GM21723 (cell line): Measurements from ENCODE around the gene EXOC2.
"Not testable (repeated sequence)": the region's sequence is repeated elsewhere in the genome, so short reads cannot be mapped to it uniquely, and the experiment has no call there.

ENCODE experiments used
- ATAC-seq: cut with Tn5 transposase; IDR thresholded peaks from one replicate; pipeline ENCODE4 v1.9.1; 2021; ENCODE audit warnings: mild to moderate bottlenecking, moderate library complexity; ENCODE audit not compliant: unreplicated experiment

EXOC2 gene

DNA sequence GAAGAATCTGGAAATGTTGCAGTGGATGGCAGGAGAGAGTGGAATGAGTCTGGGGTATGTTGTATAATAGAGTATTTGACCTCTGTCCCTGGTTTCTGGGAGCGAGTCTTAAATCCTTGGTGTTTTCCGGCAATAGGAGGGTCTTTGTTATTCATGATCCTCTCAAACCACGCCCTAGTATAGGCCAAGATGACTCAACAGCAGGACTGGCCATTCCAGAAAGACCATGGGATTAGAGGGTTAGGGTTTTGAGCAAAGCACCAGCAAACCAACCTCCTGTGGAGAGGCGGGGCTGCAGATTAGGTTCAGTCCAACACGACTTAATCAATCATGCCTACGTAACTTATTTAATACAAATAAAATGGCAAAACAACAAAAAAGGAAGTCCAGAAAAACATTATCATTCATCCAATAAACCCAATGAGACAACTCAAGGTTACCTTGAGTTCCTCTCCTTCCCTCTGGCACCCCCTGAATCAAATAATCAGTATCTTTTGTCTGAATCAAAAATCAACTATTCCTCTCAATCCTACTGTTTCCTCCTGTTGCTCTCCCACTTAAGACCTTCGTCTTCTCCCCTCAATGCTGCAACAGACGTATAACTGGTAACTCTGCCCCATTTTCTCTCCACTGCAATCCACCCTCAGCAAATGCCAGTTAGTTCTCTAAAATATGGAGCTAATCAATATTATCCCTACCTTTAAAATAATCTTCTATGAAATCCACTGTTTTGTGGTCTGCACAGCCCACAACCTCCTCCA lies 51.5 kb downstream of the EXOC2 start:
- no peak for ATAC-seq

DNA sequence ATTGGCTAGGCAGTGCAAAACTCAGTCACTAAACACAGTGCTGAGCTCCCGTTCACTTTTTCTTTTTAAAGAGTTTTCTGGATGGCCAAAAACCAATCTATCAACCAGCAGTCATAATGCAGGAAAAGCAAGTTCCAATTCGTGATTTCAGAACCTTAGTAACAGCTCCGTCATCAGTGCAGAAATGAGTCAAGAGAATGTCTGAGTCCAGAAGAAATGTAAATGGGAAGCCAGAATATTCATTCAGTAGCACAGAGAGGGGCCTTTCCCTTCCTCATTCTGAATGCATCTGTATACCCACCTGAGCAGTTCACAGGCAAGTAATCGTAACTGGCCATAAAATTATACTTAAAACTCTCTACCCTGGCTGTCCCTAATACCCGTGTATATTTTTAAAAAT lies 56.5 kb downstream of the EXOC2 start:
- ATAC-seq, result peak; percentile 91

DNA sequence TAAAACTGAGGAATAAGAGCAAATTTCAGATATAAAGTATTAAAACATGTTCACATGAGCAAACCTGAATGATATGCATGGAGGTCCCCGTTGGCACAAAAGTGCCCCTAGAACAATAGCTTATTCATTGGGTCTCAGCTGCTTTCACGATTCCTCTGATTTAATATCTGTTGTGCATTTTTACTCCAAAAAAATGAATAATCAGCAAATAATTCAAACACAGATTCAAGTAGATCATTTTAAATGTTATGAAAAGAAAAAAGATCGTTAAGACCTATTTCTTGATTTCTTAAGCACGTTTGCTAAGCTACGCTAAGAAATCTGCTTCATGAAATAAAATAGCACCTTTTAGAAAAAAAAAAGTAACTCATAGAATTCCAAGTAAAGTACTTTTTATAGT lies 57.7 kb downstream of the EXOC2 start:
- no peak for ATAC-seq

DNA sequence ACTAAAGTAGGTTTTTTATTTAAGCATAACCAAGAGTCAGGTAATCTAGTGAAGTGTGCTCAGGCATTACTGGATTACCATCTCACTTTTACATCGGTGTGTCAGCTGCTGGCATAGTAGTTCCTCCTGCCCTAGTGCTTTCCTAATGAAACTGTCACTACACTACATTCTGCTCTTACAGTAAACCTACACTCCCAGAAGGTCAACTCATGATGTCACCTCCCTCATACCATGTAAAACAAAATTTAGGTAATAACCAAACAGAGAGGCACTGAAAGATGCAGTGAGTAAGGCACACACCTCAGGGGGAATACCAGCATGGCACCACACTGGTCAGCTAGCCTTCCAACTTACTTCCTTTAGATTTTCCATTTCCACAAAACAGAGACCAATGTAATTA lies 59.3 kb downstream of the EXOC2 start:
- no peak for ATAC-seq

DNA sequence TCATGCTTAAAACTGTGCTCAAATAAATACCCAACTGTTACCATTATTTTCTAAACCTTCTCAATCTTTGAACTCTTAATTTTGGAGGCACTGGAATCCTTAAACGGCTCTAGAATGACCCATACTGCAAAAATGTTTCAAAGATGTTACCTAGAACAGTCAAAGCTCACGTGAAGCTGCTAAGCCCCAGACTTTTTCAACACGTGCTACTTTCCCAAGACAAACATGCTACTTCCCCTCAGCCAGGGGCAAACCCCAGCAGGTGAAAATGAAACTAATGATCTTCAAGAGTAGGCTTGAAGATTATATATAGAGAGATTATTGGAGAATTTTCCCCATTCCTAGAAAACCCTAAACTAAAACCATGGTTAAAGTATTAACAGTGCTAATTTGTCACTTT lies 64.2 kb downstream of the EXOC2 start:
- no peak for ATAC-seq

DNA sequence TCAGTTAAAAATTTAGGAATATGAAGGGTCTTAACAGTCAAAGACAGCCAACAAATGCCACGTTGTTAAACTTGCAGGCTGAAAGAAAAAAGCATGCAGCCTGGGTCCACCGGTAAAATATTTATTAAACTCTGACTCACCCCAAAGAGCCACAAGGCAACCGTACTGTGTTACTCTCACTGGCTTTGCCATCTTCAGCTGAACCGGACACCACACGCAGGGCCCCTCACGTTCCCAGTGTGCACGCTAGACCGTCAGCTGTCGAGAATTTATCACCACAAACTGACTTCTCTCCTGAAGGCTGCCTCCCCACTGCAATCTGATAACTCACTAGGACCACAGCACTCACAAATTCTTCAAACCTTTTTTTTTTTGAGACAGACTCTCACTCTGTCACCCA lies 66.7 kb downstream of the EXOC2 start:
- no peak for ATAC-seq

DNA sequence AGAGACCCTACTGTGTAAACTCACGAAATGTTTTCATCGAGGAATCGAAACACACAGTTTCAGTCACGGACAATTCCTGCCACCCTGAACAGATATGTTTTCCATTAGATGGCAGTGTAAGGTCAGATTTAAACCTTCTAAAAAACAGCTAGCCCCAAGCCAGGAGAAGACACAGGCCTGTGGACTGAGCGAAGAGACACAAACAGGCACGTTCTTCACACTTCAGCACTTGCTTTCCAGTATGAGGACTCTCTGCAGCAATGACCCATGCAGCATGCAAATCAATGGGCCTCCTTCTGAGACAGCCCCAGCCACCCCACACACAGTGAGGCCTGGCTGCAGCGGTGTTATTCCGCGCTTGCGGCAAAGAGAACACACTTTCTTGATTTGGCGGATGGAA lies 68.0 kb downstream of the EXOC2 start:
- no peak for ATAC-seq

DNA sequence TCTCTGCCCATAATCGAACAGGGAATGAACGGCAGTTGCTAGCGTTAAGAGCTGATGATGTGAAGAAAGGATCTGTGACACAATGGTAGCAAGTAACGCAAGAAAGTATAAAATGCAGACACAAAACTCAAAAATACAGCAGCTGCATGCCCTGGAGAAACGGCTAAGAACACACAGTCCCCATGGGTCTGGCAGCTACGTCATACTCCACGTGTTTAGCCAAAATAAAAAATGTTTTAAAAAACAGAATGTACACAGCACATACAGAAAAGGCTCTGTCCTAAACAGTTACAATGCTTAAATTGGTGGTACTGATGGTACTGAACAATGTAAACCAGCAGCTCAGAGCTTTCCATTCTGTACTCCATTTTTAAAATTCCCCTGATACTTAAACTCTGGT lies 70.5 kb downstream of the EXOC2 start:
- ATAC-seq, result no peak

DNA sequence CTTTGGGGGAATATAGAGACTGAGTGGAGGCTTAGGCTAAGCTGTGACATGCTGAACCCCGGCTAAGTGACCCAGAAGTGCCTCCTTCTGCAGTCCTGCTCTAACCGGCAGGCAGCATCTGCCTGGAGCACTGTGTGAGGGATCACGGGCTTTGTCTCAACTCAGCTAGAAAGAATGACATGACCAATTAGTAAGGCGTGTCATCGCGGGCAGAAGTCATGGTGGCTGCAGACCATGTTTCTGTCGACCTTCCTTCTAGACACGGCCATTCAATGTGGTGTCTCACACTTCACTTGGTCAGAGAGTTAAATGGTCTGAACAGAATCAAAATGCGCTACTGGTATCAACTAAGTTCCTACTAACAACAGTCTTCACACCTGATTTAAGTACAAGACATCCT lies 71.0 kb downstream of the EXOC2 start:
- ATAC-seq, result no peak

DNA sequence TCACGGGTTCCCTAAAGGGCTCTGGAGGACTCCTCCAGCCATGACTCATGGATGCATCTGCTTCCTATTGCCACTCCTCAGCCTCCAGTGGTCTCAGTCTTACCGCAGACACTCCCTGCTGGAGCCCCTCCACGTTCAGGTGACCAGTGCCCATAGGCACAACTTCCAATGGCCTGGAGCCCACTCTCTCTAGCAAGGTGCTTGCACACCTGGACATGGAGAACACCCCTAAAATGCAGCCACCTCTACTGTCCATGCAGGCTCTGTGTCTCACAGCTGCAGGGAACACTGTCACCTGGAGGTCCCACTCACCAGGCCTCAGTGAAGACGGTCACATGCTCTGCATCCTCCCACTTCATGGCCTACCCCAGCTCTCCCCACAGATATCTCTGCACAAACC lies 72.0 kb downstream of the EXOC2 start:
- no peak for ATAC-seq

DNA sequence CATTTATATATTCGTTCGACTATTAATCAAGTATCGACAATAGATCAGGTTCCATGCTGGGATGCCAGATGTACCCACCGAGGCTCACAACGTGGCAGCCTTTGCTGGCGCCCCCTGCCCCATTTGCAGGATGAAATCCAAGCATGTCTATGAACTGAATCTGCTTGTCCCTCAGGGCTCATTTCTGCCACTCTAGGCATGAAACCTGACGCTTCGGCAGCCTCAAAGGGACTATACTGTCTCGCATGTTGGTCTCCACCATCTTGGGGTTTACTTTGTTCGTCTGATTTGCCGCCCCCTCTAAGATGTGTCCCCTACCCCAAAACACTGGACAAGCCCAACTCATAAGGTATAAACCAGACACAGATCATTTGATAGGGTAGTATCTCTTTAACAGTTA lies 72.8 kb downstream of the EXOC2 start:
- ATAC-seq, result no peak

DNA sequence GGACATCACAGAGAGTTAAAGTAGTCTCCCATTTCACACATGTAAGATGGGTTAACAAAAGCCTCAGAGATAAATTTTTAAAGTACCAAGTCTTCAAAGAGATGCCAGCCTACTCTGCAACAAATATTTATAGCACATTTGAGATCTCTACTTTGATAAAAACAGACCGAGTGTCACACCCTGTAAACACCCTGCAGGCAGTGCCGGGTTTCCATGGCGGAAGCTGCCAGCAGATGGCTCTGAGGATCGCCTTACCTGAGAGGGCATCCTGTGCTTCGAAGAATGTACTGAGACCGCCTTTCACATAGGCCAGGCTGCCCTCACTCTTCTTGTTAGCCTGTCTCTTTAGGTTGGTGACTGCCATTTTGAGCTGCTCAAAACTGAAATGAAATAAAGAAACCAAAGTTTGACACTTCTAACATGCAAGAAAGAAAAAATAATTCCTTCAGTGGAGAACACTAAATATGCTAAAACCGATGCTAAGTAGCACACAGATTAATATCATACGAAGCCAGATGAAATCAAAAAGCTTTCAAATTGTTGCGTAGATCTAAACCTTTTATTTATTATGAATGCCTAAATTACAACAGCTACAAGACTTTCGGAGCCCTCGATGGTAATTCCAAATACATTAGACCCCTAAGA lies 75.4 kb downstream of the EXOC2 start:
- ATAC-seq, result no peak

DNA sequence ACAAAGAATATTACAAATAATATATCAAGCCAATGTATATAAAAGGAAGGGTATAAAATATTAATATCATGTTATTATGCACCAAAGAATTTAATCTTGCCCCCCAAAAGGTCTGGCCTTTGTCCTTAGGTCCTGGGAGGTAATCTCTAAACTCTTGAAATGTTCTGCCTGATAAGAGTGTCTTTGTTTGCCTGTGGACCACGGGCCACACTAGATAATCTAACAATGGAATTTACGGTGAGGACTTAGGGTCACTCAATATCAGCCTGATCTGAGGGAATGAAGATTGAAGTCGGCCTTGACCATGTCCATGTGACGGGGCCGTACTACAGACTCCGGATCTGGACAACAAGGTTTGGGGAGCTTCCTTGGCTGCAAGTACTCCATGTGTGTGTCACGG lies 79.0 kb downstream of the EXOC2 start:
- ATAC-seq, result no peak

DNA sequence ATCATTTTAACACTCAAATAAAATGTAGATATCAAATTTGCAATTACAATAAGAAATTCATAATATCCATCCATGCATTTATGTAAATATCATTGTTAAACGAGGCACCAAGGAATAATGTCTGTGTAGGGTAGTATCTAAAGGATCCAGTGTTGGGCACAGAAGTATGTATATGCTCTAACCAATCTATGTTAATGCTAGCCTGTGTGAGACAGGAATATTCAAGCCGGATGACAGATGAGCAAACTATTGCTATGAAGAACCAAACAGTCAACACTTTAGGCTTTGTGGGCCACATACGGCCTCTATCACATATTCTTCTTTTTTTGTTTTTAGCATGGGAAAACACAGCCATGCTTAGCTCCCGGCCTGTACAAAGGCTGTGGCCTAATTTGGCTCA lies 81.0 kb downstream of the EXOC2 start:
- no peak for ATAC-seq

DNA sequence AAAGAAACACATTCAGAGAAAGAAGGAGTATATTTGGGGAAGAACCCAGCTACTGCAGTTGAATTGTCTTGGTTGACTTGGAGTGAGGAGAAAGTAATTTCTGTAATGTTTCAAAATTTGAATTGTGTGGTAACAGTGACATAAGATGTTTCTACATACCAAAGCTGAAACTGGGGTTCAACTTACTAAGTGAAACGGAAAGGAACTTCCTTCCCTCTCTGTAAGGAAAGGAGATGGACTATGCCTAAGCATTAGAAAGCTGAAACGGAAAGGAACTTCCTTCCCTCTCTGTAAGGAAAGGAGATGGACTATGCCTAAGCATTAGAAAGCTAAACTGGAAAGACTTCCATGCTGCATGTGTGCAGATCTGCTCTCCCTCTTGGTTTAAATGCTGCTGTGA lies 82.1 kb downstream of the EXOC2 start:
- ATAC-seq, result no peak

DNA sequence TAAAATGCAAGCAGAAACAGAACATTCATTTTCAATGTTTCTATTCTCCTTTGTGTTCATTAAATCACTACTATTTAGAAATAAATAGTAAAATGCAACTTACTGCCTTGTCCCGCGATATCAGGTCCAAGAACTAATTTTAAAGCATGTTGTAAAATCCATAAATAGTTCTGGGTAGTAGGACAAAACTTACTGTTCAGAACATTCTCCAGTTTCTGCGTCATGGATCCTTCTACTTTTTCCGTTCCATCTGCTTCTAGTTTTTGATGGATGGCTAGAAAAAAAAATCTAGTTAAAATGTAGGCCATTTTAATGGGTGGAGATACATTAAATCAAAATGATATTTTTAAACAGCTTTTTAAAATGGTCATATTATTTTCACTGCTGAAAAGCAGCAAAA lies 83.0 kb downstream of the EXOC2 start:
- ATAC-seq, result no peak

DNA sequence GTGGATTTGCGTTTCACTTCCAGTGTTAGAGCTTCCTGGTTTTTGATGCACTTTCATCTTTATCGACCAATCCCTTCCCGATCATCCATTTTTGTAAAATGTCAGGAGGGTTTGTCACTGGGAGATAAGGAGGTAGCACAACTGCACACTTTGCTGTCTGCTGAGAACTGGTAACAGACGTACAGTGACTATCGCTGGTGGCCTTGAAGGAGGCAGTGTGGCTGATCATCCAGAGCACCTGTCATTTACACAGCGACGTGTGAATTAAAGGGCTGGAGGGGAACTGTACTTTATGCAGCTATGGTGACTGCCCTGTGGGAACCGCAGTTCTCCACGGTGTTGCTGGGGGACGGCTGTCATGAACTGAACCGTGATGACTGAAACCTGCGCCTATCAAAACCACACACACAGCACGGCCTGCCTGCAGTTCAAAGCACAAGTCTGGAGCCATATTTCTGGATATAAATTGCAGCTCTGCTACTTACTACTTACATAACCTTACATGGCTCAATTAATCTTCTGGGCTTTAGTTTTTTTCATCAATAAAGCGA lies 86.0 kb downstream of the EXOC2 start:
- no peak for ATAC-seq

DNA sequence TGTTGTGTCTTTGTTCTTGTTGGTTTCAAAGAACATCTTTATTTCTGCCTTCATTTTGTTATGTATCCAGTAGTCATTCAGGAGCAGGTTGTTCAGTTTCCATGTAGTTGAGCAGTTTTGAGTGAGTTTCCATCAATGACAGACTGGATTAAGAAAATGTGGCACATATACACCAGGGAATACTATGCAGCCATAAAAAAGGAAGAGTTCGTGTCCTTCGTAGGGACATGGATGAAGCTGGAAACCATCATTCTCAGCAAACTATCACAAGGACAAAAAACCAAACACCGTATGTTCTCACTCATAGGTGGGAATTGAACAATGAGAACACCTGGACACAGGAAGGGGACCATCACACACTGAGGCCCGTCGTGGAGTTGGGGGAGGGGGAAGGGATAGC lies 87.0 kb downstream of the EXOC2 start:
- not testable (repeated sequence) for ATAC-seq

DNA sequence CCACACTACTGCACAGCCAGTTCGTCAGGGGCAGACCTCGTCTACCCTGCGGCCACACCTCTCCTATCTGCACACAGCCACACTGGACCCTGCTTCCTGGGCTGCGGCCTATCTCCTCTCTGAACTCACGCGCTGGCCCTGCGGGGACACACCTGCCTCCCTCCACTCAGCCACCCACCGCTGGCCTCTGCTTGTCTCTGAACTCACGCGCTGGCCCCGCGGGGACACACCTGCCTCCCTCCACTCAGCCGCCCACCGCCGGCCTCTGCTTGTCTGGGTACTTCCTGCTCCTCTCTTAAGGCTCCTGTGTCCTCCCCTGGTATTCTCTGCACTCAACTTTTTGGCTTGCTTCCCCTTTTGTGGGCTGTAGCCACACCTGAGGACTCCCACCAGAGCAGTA lies 88.4 kb downstream of the EXOC2 start:
- ATAC-seq, result no peak

DNA sequence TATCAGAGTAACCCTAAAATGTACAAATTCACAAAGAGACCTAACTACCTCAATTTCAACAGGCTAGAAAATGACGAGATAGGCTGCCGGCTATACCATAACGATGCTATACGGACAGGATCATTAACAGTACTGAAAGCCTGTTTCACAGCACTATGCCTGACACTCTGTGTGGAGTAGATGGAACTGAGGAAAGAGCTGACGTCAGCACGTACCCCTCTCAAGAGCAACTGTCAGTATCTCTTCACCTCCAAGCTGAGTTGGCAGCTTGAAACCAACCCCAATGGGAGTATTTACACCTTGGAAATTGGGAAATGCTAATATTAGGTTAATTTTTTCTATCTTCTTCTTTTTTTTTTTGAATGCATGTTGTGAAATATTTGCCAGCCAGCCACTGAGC lies 89.7 kb downstream of the EXOC2 start:
- no peak for ATAC-seq

DNA sequence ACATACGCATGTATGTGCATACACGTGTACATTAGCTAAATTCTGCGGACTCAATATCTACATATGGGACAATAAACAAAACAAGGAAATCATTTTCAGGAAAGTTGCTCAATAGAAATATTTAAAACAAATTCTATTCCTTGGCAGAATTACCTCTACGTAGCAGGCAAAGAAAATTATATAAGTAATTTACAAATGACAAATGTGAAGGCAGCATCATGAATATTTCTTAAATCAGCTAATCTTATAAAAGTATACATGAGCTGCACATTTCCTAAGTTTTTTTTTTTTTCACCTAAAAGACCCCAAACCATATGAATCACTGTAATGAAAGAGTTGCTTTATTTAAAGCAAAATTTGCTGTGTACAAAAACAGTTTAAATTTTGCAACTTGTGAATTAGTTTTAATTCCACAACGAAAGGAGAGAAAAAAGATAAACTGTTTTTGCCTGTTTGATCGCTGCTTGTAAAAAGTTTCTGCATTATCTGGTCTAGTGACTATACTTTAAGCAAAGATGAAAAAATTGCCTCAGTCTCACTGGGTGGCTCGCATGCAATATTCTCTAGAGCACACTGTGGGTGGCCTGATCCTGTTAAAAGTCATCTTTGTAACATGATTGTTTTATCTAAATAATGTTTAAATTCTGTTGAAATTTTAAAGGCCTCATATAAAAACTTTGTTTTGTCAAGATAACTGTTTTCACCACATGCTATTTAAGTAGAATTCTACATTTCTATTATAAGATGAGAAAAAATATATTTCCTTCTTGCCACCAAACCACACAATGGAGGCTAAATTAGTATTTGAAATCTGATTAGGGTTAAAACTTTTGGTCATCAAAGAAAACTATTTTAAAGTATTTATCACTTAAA lies 93.1 kb downstream of the EXOC2 start:
- ATAC-seq, result no peak

DNA sequence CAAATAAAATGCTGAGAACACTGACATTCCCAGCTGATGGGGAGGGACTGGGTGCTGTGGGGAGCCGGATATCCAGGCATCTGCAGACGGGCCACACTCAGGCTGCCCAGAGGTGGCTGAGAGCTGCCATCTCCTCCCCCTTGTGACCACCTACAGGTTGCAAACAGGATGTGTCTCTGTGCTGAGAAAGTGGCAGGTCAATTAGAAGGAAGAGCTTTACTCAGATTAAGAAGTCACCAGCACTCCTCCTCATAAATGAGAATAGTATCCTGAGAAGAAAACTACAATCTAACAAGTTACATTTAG lies 99.1 kb downstream of the EXOC2 start:
- no peak for ATAC-seq
